Gastroesophageal sphincter (tissue), 3 donors: ENCODE data around the gene UBFD1.

Source experiments
- CTCF ChIP-seq, 4 experiments: fragments of 200-600 bp in 2 of 4; fragments of 450-650 bp in 2 of 4; sonication (generic) in 1 of 4; IDR thresholded peaks; one replicate each; pipeline ENCODE4 v1.5.1; 2017 to 2019; ENCODE audit warnings: antibody characterized with exemption in 4 of 4, mild to moderate bottlenecking in 2 of 4, moderate library complexity in 2 of 4
- POLR2A ChIP-seq, 2 donors: fragments of 450-650 bp; IDR thresholded peaks; one replicate each; pipeline ENCODE4 v1.6.1; 2017; ENCODE audit warnings: antibody characterized with exemption in 2 of 2, mild to moderate bottlenecking in 2 of 2, moderate library complexity in 1 of 2
- POLR2AphosphoS5 ChIP-seq: sonication (generic); formaldehyde crosslinking; IDR thresholded peaks from one replicate; pipeline ENCODE4 v1.6.1; 2017; ENCODE audit warnings: antibody characterized with exemption

GRCh38 chr16:23515881-23516280 is 41.6 kb upstream of the UBFD1 start:
- no peak for TF ChIP-seq CTCF (IDR thresholded peaks at IDR 0.05)
- no peak for TF ChIP-seq POLR2A (IDR thresholded peaks at IDR 0.05)
- TF ChIP-seq POLR2AphosphoS5 = no peak
